Left ventricle myocardium inferior (tissue), 1 donor: ENCODE data around the gene MAP4K3. TPM values are rescaled to one million over a fixed set of nuclear protein-coding genes. Genes with fewer than 3 reads are reported as not detected.

ENCODE experiments used
- DNase-seq: peaks from one replicate; pipeline ENCODE4 v3.0.0-alpha.2; 2020
- H3K27ac ChIP-seq: fragments of 200-600 bp; replicated peaks from 2 replicates; pipeline ENCODE4 v1.8.0; 2021
- H3K27me3 ChIP-seq: fragments of 200-600 bp; 2 replicates; pipeline ENCODE4 v1.8.0; 2021; ENCODE audit warnings: low read depth
- H3K36me3 ChIP-seq: fragments of 200-600 bp; 2 replicates; pipeline ENCODE4 v1.8.0; 2021
- H3K4me1 ChIP-seq: fragments of 200-600 bp; 2 replicates; pipeline ENCODE4 v1.8.0; 2021
- H3K4me3 ChIP-seq: fragments of 200-600 bp; 2 replicates; pipeline ENCODE4 v1.8.0; 2021; ENCODE audit warnings: mild to moderate bottlenecking, moderate library complexity
- H3K9me3 ChIP-seq: fragments of 200-600 bp; replicated peaks from 2 replicates; pipeline ENCODE4 v1.8.0; 2021
- intact Hi-C: fragments of 100-400 bp; cut with micrococcal nuclease; formaldehyde crosslinking; loops from one replicate; pipeline ENCODE4 v1.11.0; 2022
- total RNA-seq: library from RNA; stranded (reverse); fragmentation: NEBNext Ultra II Directional; extraction: Animal tissue kit (Norgen Biotek cat#: 25700); gene quantifications from one replicate; pipeline ENCODE4 v1.2.1, GENCODE V29; 2021
- TF ChIP-seq, protein P1 (sequence below): fragments of 200-600 bp; IDR thresholded peaks from 2 replicates; pipeline ENCODE4 v1.8.0; 2021; ENCODE audit warnings: antibody characterized with exemption, mild to moderate bottlenecking, borderline replicate concordance
- donor health status: DM: no; HTN: yes; CAD: no; lungs with severe emphysema.

MAP4K3 gene
- total RNA-seq, 1 donor from 2014 or later = 37.1 TPM

DNA sequence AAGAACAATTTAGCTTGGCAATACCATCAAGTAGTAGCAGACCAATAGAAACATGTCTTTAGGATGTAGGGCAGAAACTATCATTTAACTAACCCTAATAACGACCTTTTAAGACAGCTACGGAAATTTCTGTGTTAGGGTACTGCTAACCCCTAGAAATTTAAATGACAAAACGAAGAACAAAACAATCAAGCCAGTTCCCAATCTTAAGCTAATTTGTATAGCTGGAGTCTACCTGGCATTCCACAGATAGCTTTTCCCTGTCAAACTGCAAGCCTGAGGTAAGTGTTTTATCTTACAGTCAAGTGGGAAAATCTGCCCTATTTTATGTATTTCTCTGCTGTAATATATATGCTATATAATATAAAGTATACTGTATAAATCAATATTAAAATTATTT, 155.7 kb downstream of the MAP4K3 start:
- H3K4me3 ChIP-seq = no peak overlapping the region
- intact Hi-C loops = no loop called here
- H3K36me3 ChIP-seq = peaks cover 86% of the 10 kb centered on the region
- no peak overlapping the region for H3K27ac ChIP-seq
- no peak for DNase-seq
- H3K9me3 ChIP-seq = no peaks in the 10 kb centered on the region
- H3K4me1 ChIP-seq = no peaks in the 10 kb centered on the region
- TF ChIP-seq, protein P1, sequence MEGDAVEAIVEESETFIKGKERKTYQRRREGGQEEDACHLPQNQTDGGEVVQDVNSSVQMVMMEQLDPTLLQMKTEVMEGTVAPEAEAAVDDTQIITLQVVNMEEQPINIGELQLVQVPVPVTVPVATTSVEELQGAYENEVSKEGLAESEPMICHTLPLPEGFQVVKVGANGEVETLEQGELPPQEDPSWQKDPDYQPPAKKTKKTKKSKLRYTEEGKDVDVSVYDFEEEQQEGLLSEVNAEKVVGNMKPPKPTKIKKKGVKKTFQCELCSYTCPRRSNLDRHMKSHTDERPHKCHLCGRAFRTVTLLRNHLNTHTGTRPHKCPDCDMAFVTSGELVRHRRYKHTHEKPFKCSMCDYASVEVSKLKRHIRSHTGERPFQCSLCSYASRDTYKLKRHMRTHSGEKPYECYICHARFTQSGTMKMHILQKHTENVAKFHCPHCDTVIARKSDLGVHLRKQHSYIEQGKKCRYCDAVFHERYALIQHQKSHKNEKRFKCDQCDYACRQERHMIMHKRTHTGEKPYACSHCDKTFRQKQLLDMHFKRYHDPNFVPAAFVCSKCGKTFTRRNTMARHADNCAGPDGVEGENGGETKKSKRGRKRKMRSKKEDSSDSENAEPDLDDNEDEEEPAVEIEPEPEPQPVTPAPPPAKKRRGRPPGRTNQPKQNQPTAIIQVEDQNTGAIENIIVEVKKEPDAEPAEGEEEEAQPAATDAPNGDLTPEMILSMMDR = no peak
- H3K27me3 ChIP-seq = no peaks in the 10 kb centered on the region

DNA sequence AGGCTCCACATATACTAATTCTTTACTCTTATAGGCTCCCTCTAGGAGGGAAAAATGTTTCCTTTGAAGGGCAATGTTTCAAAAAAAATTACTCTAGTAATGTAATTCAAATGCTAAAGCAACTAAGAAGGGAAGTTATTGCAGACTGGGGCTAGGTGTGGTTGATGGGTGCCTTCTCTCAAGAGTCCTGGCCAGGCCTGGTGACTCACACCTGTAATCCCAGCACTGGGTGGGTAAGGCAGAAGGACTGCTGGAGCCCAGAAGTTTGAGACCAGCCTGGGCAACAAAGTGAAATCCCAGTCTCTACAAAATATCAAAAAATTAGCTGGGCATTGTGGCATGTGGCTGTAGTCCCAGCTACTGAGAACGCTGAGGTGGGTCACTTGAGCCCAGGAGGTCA, 162.1 kb downstream of the MAP4K3 start:
- intact Hi-C loops = no loop called here
- H3K27me3 ChIP-seq = no peaks in the 10 kb centered on the region
- H3K9me3 ChIP-seq = no peaks in the 10 kb centered on the region
- no peak for DNase-seq
- no peak overlapping the region for H3K27ac ChIP-seq
- TF ChIP-seq, protein P1 = no peak
- H3K36me3 ChIP-seq = peaks cover 97% of the 10 kb centered on the region
- H3K4me3 ChIP-seq = no peak overlapping the region
- H3K4me1 ChIP-seq = peaks cover 4% of the 10 kb centered on the region

GRCh38 chr2:39269941-39270340, 167.1 kb downstream of the MAP4K3 start:
- intact Hi-C loops = no loop called here
- Histone ChIP-seq H3K36me3 (peaks cover 71% of the 10 kb centered on the region), H3K9me3 (no peaks in the 10 kb centered on the region), H3K27me3 (no peaks in the 10 kb centered on the region), H3K4me3 (no peak overlapping the region), H3K27ac (no peak overlapping the region), H3K4me1 (peaks cover 19% of the 10 kb centered on the region)
- DNase-seq = no peak
- TF ChIP-seq, protein P1 = no peak

DNA sequence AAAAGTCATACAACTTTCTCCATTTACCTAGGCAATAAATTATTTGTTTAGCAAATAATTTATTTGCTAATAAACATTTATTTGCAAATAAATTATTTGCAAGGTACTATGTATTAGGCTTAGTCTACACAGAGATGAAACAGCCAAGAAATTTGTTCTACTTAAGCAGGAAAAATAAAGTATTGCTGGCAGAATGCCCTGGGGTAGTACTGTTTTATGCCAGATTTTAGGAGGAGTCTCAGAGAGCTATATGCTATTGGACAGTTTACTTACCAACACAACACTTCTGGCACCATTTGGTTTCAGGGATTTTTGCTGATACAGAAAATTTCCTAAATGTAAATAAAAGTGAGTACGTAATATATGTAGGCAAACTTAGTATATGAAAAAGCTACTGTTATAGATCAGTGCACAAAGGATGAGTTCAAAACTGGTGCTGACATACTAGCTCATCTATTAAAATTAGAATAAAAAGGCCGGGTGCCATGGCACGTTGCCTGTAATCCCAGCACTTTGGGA, 170.1 kb downstream of the MAP4K3 start:
- intact Hi-C loops = no loop called here
- H3K36me3 ChIP-seq = peaks cover 61% of the 10 kb centered on the region
- DNase-seq = no peak
- peaks cover 19% of the 10 kb centered on the region for H3K4me1 ChIP-seq
- no peaks in the 10 kb centered on the region for H3K9me3 ChIP-seq
- no peak overlapping the region for H3K4me3 ChIP-seq
- TF ChIP-seq, protein P1 = no peak
- peak overlapping the region; percentile 43 for H3K27ac ChIP-seq
- H3K27me3 ChIP-seq = no peaks in the 10 kb centered on the region

DNA sequence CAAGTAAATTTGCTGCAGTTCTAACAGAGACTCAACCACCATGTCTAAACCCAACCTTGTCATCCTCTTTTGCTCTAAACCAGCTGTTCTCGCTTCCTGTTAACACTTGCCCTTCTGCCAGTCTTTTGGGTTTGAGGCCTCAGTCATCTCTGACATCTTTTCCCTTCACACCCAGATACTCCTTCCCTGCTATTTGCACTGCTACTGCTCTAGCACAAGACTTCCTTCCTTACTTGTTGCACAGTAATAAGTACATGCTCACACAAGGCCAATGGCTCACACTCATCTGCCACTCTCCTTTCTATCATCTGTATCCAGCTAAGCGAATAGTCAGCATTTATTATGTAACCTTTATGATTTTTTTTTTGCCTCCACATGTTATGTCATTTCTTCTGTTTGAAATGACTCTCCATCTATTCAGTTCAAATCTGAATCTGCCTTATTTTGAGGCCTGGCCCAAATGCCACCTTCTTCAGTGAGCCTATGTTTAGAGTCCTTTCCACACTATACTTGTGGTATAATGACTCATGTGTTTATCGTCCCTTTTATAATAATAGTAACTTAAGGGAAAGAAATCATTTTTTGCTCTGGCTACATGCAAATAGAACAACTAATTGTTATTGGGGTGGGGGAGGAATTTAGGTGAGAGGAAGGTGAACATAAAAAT, 170.8 kb downstream of the MAP4K3 start:
- Histone ChIP-seq H3K36me3 (peaks cover 54% of the 10 kb centered on the region), H3K4me1 (peaks cover 19% of the 10 kb centered on the region), H3K27ac (peak overlapping the region; percentile 43), H3K27me3 (no peaks in the 10 kb centered on the region), H3K9me3 (no peaks in the 10 kb centered on the region), H3K4me3 (no peak overlapping the region)
- TF ChIP-seq, protein P1 = no peak
- DNase-seq = no peak
- intact Hi-C loops = no loop called here
